Measurements from ENCODE around the gene FHOD3. TPM values are rescaled to one million over a fixed set of nuclear protein-coding genes. Genes with fewer than 3 reads are reported as not detected.
"Not testable (repeated sequence)": the region's sequence is repeated elsewhere in the genome, so short reads cannot be mapped to it uniquely, and the experiment has no call there.

The FHOD3 gene
- total and polyA plus RNA-seq, 7 experiments from 2014 or later, result not detected

GRCh38 chr18:36760598-36760997 is 463.1 kb downstream of the FHOD3 start:
- Mint-ChIP-seq H3K27ac (no peak overlapping the region), H3K36me3 (no peaks in the 10 kb centered on the region), H3K4me1 (no peaks in the 10 kb centered on the region), H3K9me3 (peaks cover 0 to 5% (median 0%) of the 10 kb centered on the region in 11 donors), H3K4me3 (no peak overlapping the region), H3K27me3 (peaks cover 3 to 20% (median 11%) of the 10 kb centered on the region in 5 donors)
- Histone ChIP-seq H3K27ac (ENCODE audit: low read depth, low read length) (no peak overlapping the region), H3K9me3 (ENCODE audit: control insufficient read depth in 2 of 3, low read length in 3 of 3) (no peaks in the 10 kb centered on the region), H3K4me1 (ENCODE audit: control insufficient read depth in 2 of 2, insufficient read depth in 2 of 2, low read length in 2 of 2) (no peaks in the 10 kb centered on the region), H3K4me3 (ENCODE audit: low read length) (no peak overlapping the region), H3K27me3 (ENCODE audit: control insufficient read depth in 2 of 2, insufficient read depth in 2 of 2, low read length in 2 of 2) (no peaks in the 10 kb centered on the region), H3K36me3 (ENCODE audit: control insufficient read depth in 2 of 3, insufficient read depth in 3 of 3, low read length in 3 of 3) (no peaks in the 10 kb centered on the region)
- ATAC-seq, result no peak
- intact Hi-C loops (cut with micrococcal nuclease), result no loop called here
- DNase-seq, result no peak
- ChIA-PET POLR2A (no interaction called here), CTCF (no interaction called here)

- DNase-seq, result no peak
- Histone ChIP-seq H3K27ac (ENCODE audit: low read depth, low read length) (no peak overlapping the region), H3K27me3 (ENCODE audit: control insufficient read depth in 2 of 2, insufficient read depth in 2 of 2, low read length in 2 of 2) (no peaks in the 10 kb centered on the region), H3K4me3 (ENCODE audit: low read length) (no peak overlapping the region), H3K9me3 (ENCODE audit: control insufficient read depth in 2 of 3, low read length in 3 of 3) (no peaks in the 10 kb centered on the region), H3K36me3 (ENCODE audit: control insufficient read depth in 2 of 3, insufficient read depth in 3 of 3, low read length in 3 of 3) (no peaks in the 10 kb centered on the region), H3K4me1 (ENCODE audit: control insufficient read depth in 2 of 2, insufficient read depth in 2 of 2, low read length in 2 of 2) (no peaks in the 10 kb centered on the region)
- POLR2A ChIA-PET, result no interaction called here
- peaks cover 2 to 15% (median 8%) of the 10 kb centered on the region in 5 donors for H3K27me3 Mint-ChIP-seq
- no peak overlapping the region for H3K4me3 Mint-ChIP-seq
- H3K27ac Mint-ChIP-seq, result no peak overlapping the region
- no peaks in the 10 kb centered on the region for H3K36me3 Mint-ChIP-seq
- H3K9me3 Mint-ChIP-seq, result peaks cover 0 to 5% (median 0%) of the 10 kb centered on the region in 11 donors
- intact Hi-C loops (cut with micrococcal nuclease), result no loop called here
- H3K4me1 Mint-ChIP-seq, result no peaks in the 10 kb centered on the region
- CTCF ChIA-PET, result no interaction called here
- ATAC-seq, result no peak
These were observed 463.7 kb downstream of the FHOD3 start for GRCh38 chr18:36761186-36761698.

- Histone ChIP-seq H3K9me3 (ENCODE audit: control insufficient read depth in 2 of 3, low read length in 3 of 3) (no peaks in the 10 kb centered on the region), H3K4me1 (ENCODE audit: control insufficient read depth in 2 of 2, insufficient read depth in 2 of 2, low read length in 2 of 2) (no peaks in the 10 kb centered on the region), H3K27ac (ENCODE audit: low read depth, low read length) (no peak overlapping the region), H3K27me3 (ENCODE audit: control insufficient read depth in 2 of 2, insufficient read depth in 2 of 2, low read length in 2 of 2) (no peaks in the 10 kb centered on the region), H3K4me3 (ENCODE audit: low read length) (no peak overlapping the region), H3K36me3 (ENCODE audit: control insufficient read depth in 2 of 3, insufficient read depth in 3 of 3, low read length in 3 of 3) (no peaks in the 10 kb centered on the region)
- Mint-ChIP-seq H3K9me3 (peaks cover 0 to 5% (median 0%) of the 10 kb centered on the region in 11 donors), H3K27me3 (peaks cover 0 to 13% (median 4%) of the 10 kb centered on the region in 5 donors), H3K4me1 (no peaks in the 10 kb centered on the region), H3K4me3 (no peak overlapping the region), H3K36me3 (no peaks in the 10 kb centered on the region), H3K27ac (no peak overlapping the region)
- CTCF ChIA-PET, result no interaction called here
- intact Hi-C loops (cut with micrococcal nuclease), result no loop called here
- no peak for ATAC-seq
- POLR2A ChIA-PET, result no interaction called here
- DNase-seq, result no peak
These were observed 464.6 kb downstream of the FHOD3 start for GRCh38 chr18:36762074-36762473.

- intact Hi-C loops (cut with micrococcal nuclease); CTCF ChIA-PET; ATAC-seq: not testable (repeated sequence)
These were observed 465.5 kb downstream of the FHOD3 start for GRCh38 chr18:36762965-36763364.

GRCh38 chr18:36766836-36767235 is 469.3 kb downstream of the FHOD3 start:
- no peak for ATAC-seq
- no peak overlapping the region for H3K27ac Mint-ChIP-seq
- peaks cover 0 to 1% (median 0%) of the 10 kb centered on the region in 11 donors for H3K9me3 Mint-ChIP-seq
- peaks cover 0 to 3% (median 0%) of the 10 kb centered on the region in 5 donors for H3K36me3 Mint-ChIP-seq
- H3K4me3 Mint-ChIP-seq, result no peak overlapping the region
- Histone ChIP-seq H3K4me3 (ENCODE audit: low read length) (no peak overlapping the region), H3K27me3 (ENCODE audit: control insufficient read depth in 2 of 2, insufficient read depth in 2 of 2, low read length in 2 of 2) (no peaks in the 10 kb centered on the region), H3K36me3 (ENCODE audit: control insufficient read depth in 2 of 3, insufficient read depth in 3 of 3, low read length in 3 of 3) (no peaks in the 10 kb centered on the region), H3K27ac (ENCODE audit: low read depth, low read length) (no peak overlapping the region), H3K9me3 (ENCODE audit: control insufficient read depth in 2 of 3, low read length in 3 of 3) (no peaks in the 10 kb centered on the region), H3K4me1 (ENCODE audit: control insufficient read depth in 2 of 2, insufficient read depth in 2 of 2, low read length in 2 of 2) (no peaks in the 10 kb centered on the region)
- CTCF ChIA-PET, result no interaction called here
- DNase-seq, result no peak
- peaks cover 0 to 15% (median 8%) of the 10 kb centered on the region in 7 donors for H3K4me1 Mint-ChIP-seq
- intact Hi-C loops (cut with micrococcal nuclease), result no loop called here
- H3K27me3 Mint-ChIP-seq, result peaks cover 0 to 12% (median 5%) of the 10 kb centered on the region in 5 donors
- POLR2A ChIA-PET, result interaction anchor here (0.7 kb wide), 1 partner anchor 12 kb away, joined by 5 read pairs; no protein-coding TSS in a partner anchor

More at GRCh38 chr18:36762965-36763364, 465.5 kb downstream of the FHOD3 start:
- H3K27me3 Mint-ChIP-seq, result peaks cover 0 to 13% (median 4%) of the 10 kb centered on the region in 5 donors
- DNase-seq; POLR2A ChIA-PET; H3K27me3 ChIP-seq (ENCODE audit: control insufficient read depth in 2 of 2, insufficient read depth in 2 of 2, low read length in 2 of 2); H3K36me3 ChIP-seq (ENCODE audit: control insufficient read depth in 2 of 3, insufficient read depth in 3 of 3, low read length in 3 of 3); H3K4me3 Mint-ChIP-seq; H3K36me3 Mint-ChIP-seq; H3K4me1 Mint-ChIP-seq; H3K4me3 ChIP-seq (ENCODE audit: low read length); H3K27ac ChIP-seq (ENCODE audit: low read depth, low read length); H3K27ac Mint-ChIP-seq; H3K4me1 ChIP-seq (ENCODE audit: control insufficient read depth in 2 of 2, insufficient read depth in 2 of 2, low read length in 2 of 2); H3K9me3 Mint-ChIP-seq; H3K9me3 ChIP-seq (ENCODE audit: control insufficient read depth in 2 of 3, low read length in 3 of 3): not testable (repeated sequence)

GRCh38 chr18:36769172-36769571 is 471.7 kb downstream of the FHOD3 start:
- Histone ChIP-seq H3K36me3 (ENCODE audit: control insufficient read depth in 2 of 3, insufficient read depth in 3 of 3, low read length in 3 of 3) (no peaks in the 10 kb centered on the region), H3K27me3 (ENCODE audit: control insufficient read depth in 2 of 2, insufficient read depth in 2 of 2, low read length in 2 of 2) (no peaks in the 10 kb centered on the region), H3K4me1 (ENCODE audit: control insufficient read depth in 2 of 2, insufficient read depth in 2 of 2, low read length in 2 of 2) (no peaks in the 10 kb centered on the region), H3K27ac (ENCODE audit: low read depth, low read length) (no peak overlapping the region), H3K4me3 (ENCODE audit: low read length) (no peak overlapping the region), H3K9me3 (ENCODE audit: control insufficient read depth in 2 of 3, low read length in 3 of 3) (no peaks in the 10 kb centered on the region)
- ATAC-seq, result no peak
- H3K4me3 Mint-ChIP-seq, result no peak overlapping the region
- H3K27me3 Mint-ChIP-seq, result peaks cover 0 to 12% (median 5%) of the 10 kb centered on the region in 5 donors
- intact Hi-C loops (cut with micrococcal nuclease), result no loop called here
- H3K36me3 Mint-ChIP-seq, result peaks cover 0 to 3% (median 0%) of the 10 kb centered on the region in 5 donors
- DNase-seq, result no peak
- no peak overlapping the region for H3K27ac Mint-ChIP-seq
- ChIA-PET CTCF (no interaction called here), POLR2A (no interaction called here)
- H3K9me3 Mint-ChIP-seq, result peaks cover 0 to 1% (median 0%) of the 10 kb centered on the region in 11 donors
- peaks cover 0 to 19% (median 8%) of the 10 kb centered on the region in 7 donors for H3K4me1 Mint-ChIP-seq

GRCh38 chr18:36769611-36770314 is 472.2 kb downstream of the FHOD3 start:
- Histone ChIP-seq H3K36me3 (ENCODE audit: control insufficient read depth in 2 of 3, insufficient read depth in 3 of 3, low read length in 3 of 3) (no peaks in the 10 kb centered on the region), H3K27ac (ENCODE audit: low read depth, low read length) (no peak overlapping the region), H3K4me3 (ENCODE audit: low read length) (no peak overlapping the region), H3K9me3 (ENCODE audit: control insufficient read depth in 2 of 3, low read length in 3 of 3) (no peaks in the 10 kb centered on the region), H3K4me1 (ENCODE audit: control insufficient read depth in 2 of 2, insufficient read depth in 2 of 2, low read length in 2 of 2) (no peaks in the 10 kb centered on the region), H3K27me3 (ENCODE audit: control insufficient read depth in 2 of 2, insufficient read depth in 2 of 2, low read length in 2 of 2) (no peaks in the 10 kb centered on the region)
- no peak overlapping the region for H3K27ac Mint-ChIP-seq
- CTCF ChIA-PET, result no interaction called here
- ATAC-seq, result no peak
- DNase-seq, result no peak
- H3K27me3 Mint-ChIP-seq, result peaks cover 0 to 12% (median 5%) of the 10 kb centered on the region in 5 donors
- intact Hi-C loops (cut with micrococcal nuclease), result loop anchor here in 1 of 2 donors (2.0 kb wide), 1 partner anchor 39 kb away; no protein-coding TSS in a partner anchor
- no peak overlapping the region for H3K4me3 Mint-ChIP-seq
- peaks cover 0 to 1% (median 0%) of the 10 kb centered on the region in 11 donors for H3K9me3 Mint-ChIP-seq
- peaks cover 0 to 19% (median 8%) of the 10 kb centered on the region in 7 donors for H3K4me1 Mint-ChIP-seq
- H3K36me3 Mint-ChIP-seq, result peaks cover 0 to 3% (median 0%) of the 10 kb centered on the region in 5 donors
- POLR2A ChIA-PET, result no interaction called here

Measured in naive thymus-derived CD4-positive, alpha-beta T cell (primary cell).